Astrocyte (in vitro differentiated cells and primary cell): ENCODE data around the gene STAU1. TPM values are rescaled to one million over a fixed set of nuclear protein-coding genes. Genes with fewer than 3 reads are reported as not detected.

Experiments
- DNase-seq: peaks from one replicate; pipeline ENCODE4 v3.0.0-alpha.2; 2010; ENCODE audit warnings: low read depth
- FAIRE-seq: peaks from 2 replicates; lab custom pipeline; 2011; peaks lifted over from hg19 to GRCh38; lab: Jason Lieb, UNC
- H2AFZ ChIP-seq: 2 replicates; pipeline ENCODE4 v1.6.0; 2012; ENCODE audit warnings: low read depth, low read length, inconsistent platforms
- H3K27ac ChIP-seq: 2 replicates; pipeline ENCODE4 v1.5.1; 2011; ENCODE audit warnings: low read depth, low read length, inconsistent platforms
- H3K27me3 ChIP-seq: 2 replicates; pipeline ENCODE4 v1.6.0; 2011; ENCODE audit warnings: low read length, inconsistent platforms; ENCODE audit not compliant: insufficient read depth
- H3K36me3 ChIP-seq: 2 replicates; pipeline ENCODE4 v1.5.1; 2011; ENCODE audit warnings: low read length, inconsistent platforms; ENCODE audit not compliant: insufficient read depth
- H3K4me1 ChIP-seq: 2 replicates; pipeline ENCODE4 v1.5.1; 2011; ENCODE audit warnings: low read length, inconsistent platforms; ENCODE audit not compliant: insufficient read depth
- H3K4me2 ChIP-seq: 2 replicates; pipeline ENCODE4 v1.6.0; 2012; ENCODE audit warnings: low read length, inconsistent platforms
- H3K4me3 ChIP-seq: 2 replicates; pipeline ENCODE4 v1.5.1; 2011; ENCODE audit warnings: low read depth, mild to moderate bottlenecking, low read length, inconsistent platforms; ENCODE audit not compliant: insufficient read depth
- H3K79me2 ChIP-seq: 2 replicates; pipeline ENCODE4 v1.6.0; 2012; ENCODE audit warnings: mild to moderate bottlenecking, low read length, inconsistent platforms; ENCODE audit not compliant: insufficient read depth
- H3K9ac ChIP-seq: 2 replicates; pipeline ENCODE4 v1.6.0; 2012; ENCODE audit warnings: mild to moderate bottlenecking, low read length, inconsistent platforms
- H3K9me3 ChIP-seq: 2 replicates; pipeline ENCODE4 v1.5.1; 2012; ENCODE audit warnings: low read depth, mild to moderate bottlenecking, low read length, inconsistent platforms; ENCODE audit not compliant: insufficient read depth
- H4K20me1 ChIP-seq: 2 replicates; pipeline ENCODE4 v1.6.0; 2012; ENCODE audit warnings: low read length, inconsistent platforms; ENCODE audit not compliant: insufficient read depth
- H3K27ac Mint-ChIP-seq: one replicate; pipeline ENCODE4 v1.8.0; 2021; ENCODE audit warnings: mild to moderate bottlenecking, mixed read lengths; ENCODE audit not compliant: unreplicated experiment
- H3K27me3 Mint-ChIP-seq: one replicate; pipeline ENCODE4 v1.8.0; 2021; ENCODE audit warnings: low read depth, mixed read lengths; ENCODE audit not compliant: unreplicated experiment
- H3K36me3 Mint-ChIP-seq: one replicate; pipeline ENCODE4 v1.8.0; 2021; ENCODE audit warnings: low read depth, mixed read lengths; ENCODE audit not compliant: unreplicated experiment
- H3K4me1 Mint-ChIP-seq: one replicate; pipeline ENCODE4 v1.8.0; 2021; ENCODE audit warnings: low read depth, mixed read lengths; ENCODE audit not compliant: unreplicated experiment
- H3K4me3 Mint-ChIP-seq: one replicate; pipeline ENCODE4 v1.8.0; 2021; ENCODE audit warnings: mild to moderate bottlenecking, moderate library complexity, mixed read lengths; ENCODE audit not compliant: unreplicated experiment
- H3K9me3 Mint-ChIP-seq: one replicate; pipeline ENCODE4 v1.8.0; 2021; ENCODE audit warnings: mild to moderate bottlenecking, mixed read lengths; ENCODE audit not compliant: unreplicated experiment
- EZH2 ChIP-seq: IDR thresholded peaks from 2 replicates; pipeline ENCODE4 v1.6.1; 2012; ENCODE audit warnings: mild to moderate bottlenecking, low read length, inconsistent platforms; ENCODE audit not compliant: insufficient read depth
- total RNA-seq: library from RNA; stranded (reverse); gene quantifications from 2 replicates; pipeline ENCODE4 v1.2.1, GENCODE V29; 2021
- TF ChIP-seq, protein P1 (sequence below): IDR thresholded peaks from 2 replicates; pipeline ENCODE4 v1.5.1; 2011; ENCODE audit warnings: low read depth, mild to moderate bottlenecking, inconsistent platforms, low read length, moderate library complexity; ENCODE audit not compliant: insufficient read depth

Gene STAU1
- total RNA-seq, 1 donor from 2014 or later: 98.0 TPM

DNA sequence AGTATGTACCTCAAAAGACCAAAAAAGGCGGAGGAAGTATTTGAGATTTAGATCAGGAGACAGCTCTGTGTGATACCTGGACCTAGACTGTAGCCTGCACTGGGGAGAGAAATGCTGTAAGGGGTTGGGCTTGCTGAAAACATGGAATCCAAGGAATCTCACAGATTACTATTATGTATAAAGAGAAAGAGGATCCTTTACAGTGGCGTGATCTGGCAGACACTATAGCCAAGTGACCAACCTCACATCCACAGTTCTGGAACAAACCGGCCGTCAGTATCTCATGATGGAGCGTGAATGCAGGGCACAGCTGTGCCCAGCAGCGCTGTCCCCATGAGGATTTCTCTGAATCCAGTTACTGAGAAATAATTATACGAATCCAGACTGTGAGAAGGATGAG, 43.3 kb upstream of the STAU1 start:
- Mint-ChIP-seq H3K36me3 (peaks cover 21% of the 10 kb centered on the region), H3K27ac (peak overlapping the region; percentile 76), H3K9me3 (no peaks in the 10 kb centered on the region), H3K4me3 (no peak overlapping the region), H3K27me3 (no peaks in the 10 kb centered on the region), H3K4me1 (peaks cover 13% of the 10 kb centered on the region)
- DNase-seq (no peak), FAIRE-seq (no peak)
- no peaks in the 10 kb centered on the region for H3K9me3 ChIP-seq
- no peak overlapping the region for H2AFZ ChIP-seq
- no peak overlapping the region for H3K9ac ChIP-seq
- no peak overlapping the region for H3K27ac ChIP-seq
- TF ChIP-seq, protein P1, sequence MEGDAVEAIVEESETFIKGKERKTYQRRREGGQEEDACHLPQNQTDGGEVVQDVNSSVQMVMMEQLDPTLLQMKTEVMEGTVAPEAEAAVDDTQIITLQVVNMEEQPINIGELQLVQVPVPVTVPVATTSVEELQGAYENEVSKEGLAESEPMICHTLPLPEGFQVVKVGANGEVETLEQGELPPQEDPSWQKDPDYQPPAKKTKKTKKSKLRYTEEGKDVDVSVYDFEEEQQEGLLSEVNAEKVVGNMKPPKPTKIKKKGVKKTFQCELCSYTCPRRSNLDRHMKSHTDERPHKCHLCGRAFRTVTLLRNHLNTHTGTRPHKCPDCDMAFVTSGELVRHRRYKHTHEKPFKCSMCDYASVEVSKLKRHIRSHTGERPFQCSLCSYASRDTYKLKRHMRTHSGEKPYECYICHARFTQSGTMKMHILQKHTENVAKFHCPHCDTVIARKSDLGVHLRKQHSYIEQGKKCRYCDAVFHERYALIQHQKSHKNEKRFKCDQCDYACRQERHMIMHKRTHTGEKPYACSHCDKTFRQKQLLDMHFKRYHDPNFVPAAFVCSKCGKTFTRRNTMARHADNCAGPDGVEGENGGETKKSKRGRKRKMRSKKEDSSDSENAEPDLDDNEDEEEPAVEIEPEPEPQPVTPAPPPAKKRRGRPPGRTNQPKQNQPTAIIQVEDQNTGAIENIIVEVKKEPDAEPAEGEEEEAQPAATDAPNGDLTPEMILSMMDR: no peak
- TF ChIP-seq EZH2: no peak
- no peaks in the 10 kb centered on the region for H3K27me3 ChIP-seq
- H3K36me3 ChIP-seq: peaks cover 50% of the 10 kb centered on the region
- H3K79me2 ChIP-seq: peaks cover 2% of the 10 kb centered on the region
- H3K4me1 ChIP-seq: no peaks in the 10 kb centered on the region
- H4K20me1 ChIP-seq: no peaks in the 10 kb centered on the region
- no peak overlapping the region for H3K4me2 ChIP-seq
- no peak overlapping the region for H3K4me3 ChIP-seq

DNA sequence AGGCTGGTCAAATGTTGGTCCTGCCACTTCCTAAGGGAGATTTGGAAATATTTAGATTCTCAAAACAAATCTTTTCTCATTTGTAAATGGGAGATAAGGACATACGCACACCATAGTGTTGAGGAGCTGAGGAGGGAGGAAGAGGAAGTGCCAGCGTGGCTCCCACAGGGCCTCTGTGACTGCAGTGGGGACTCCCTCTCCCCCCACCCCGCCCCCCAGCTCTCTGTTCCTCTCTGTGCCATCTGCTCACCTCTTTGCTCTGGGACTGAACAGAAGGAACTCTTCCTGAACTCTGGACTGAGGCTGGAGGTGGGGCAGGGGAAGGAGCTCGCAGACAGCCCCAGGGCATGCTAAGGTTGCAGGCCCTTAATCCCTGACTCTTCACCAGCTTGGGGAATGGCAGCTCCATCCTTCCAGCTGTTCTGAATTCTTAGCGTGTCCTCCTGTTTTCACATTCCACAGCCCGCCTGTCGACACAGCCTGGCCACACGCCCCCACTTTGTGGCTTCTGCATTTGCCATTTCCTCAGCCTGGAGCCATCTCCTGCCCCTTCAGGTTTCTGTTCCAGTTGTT, 42.5 kb upstream of the STAU1 start:
- no peak overlapping the region for H3K9ac ChIP-seq

DNA sequence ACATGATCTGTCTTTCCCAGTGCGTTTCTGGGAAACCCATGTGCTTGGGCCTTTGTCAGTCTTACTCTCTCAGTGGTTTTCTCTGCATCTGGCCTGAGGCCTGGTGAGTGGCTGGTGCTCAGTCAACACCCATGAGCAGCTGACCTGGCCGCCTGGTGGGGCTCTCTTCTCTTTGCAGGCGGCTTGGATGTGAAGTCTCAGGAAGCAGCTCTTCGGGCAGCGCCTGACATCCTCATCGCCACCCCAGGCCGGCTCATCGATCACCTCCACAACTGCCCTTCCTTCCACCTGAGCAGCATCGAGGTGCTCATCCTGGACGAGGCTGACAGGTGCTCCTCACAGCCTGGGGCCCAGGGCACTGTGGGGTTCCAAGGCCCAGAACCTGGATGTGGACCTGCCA, 41.9 kb upstream of the STAU1 start:
- Histone ChIP-seq H3K27ac (no peak overlapping the region), H2AFZ (no peak overlapping the region), H4K20me1 (no peaks in the 10 kb centered on the region), H3K4me3 (no peak overlapping the region), H3K36me3 (peaks cover 45% of the 10 kb centered on the region), H3K79me2 (no peaks in the 10 kb centered on the region), H3K4me2 (no peak overlapping the region), H3K9me3 (no peaks in the 10 kb centered on the region), H3K4me1 (no peaks in the 10 kb centered on the region), H3K9ac (no peak overlapping the region), H3K27me3 (no peaks in the 10 kb centered on the region)
- Mint-ChIP-seq H3K4me1 (peaks cover 13% of the 10 kb centered on the region), H3K36me3 (peaks cover 31% of the 10 kb centered on the region), H3K4me3 (no peak overlapping the region), H3K27me3 (no peaks in the 10 kb centered on the region), H3K27ac (no peak overlapping the region), H3K9me3 (no peaks in the 10 kb centered on the region)
- no peak for FAIRE-seq
- no peak for DNase-seq
- TF ChIP-seq, protein P1: no peak
- TF ChIP-seq EZH2: no peak

More for the DNA sequence above, 42.5 kb upstream of the STAU1 start:
- Mint-ChIP-seq H3K9me3 (no peaks in the 10 kb centered on the region), H3K36me3 (peaks cover 28% of the 10 kb centered on the region), H3K27ac (peak overlapping the region; percentile 76), H3K4me3 (no peak overlapping the region), H3K4me1 (peaks cover 13% of the 10 kb centered on the region), H3K27me3 (no peaks in the 10 kb centered on the region)
- no peak overlapping the region for H2AFZ ChIP-seq
- H3K4me3 ChIP-seq: no peak overlapping the region
- no peaks in the 10 kb centered on the region for H3K27me3 ChIP-seq
- peaks cover 2% of the 10 kb centered on the region for H3K79me2 ChIP-seq
- no peak overlapping the region for H3K27ac ChIP-seq
- H3K36me3 ChIP-seq: peaks cover 49% of the 10 kb centered on the region
- H4K20me1 ChIP-seq: no peaks in the 10 kb centered on the region
- DNase-seq: no peak
- H3K9me3 ChIP-seq: no peaks in the 10 kb centered on the region
- no peaks in the 10 kb centered on the region for H3K4me1 ChIP-seq
- FAIRE-seq: no peak
- TF ChIP-seq, protein P1: no peak
- no peak for TF ChIP-seq EZH2
- H3K4me2 ChIP-seq: no peak overlapping the region
